DMS53 (cell line): Measurements from ENCODE around the gene SARM1.

Experiments
- DNase-seq: peaks from one replicate; lab custom pipeline; 2025; lab: John Stamatoyannopoulos, UW

SARM1 gene

GRCh38 chr17:28395968-28396367, 24.5 kb downstream of the SARM1 start:
- DNase-seq = no peak

GRCh38 chr17:28396635-28397239, 25.2 kb downstream of the SARM1 start:
- no peak for DNase-seq

- no peak for DNase-seq
These were observed 25.8 kb downstream of the SARM1 start for GRCh38 chr17:28397275-28397674.

GRCh38 chr17:28397687-28398279, 26.3 kb downstream of the SARM1 start:
- DNase-seq = no peak

- peak; percentile 34 for DNase-seq
These were observed 26.9 kb downstream of the SARM1 start for GRCh38 chr17:28398280-28398981.

GRCh38 chr17:28399808-28400207, 28.3 kb downstream of the SARM1 start:
- DNase-seq = no peak

GRCh38 chr17:28402224-28402630, 30.7 kb downstream of the SARM1 start:
- peak; percentile 76 for DNase-seq

GRCh38 chr17:28402844-28403243, 31.4 kb downstream of the SARM1 start:
- DNase-seq = no peak

GRCh38 chr17:28404007-28404406, 32.5 kb downstream of the SARM1 start:
- DNase-seq = no peak

GRCh38 chr17:28404461-28404811, 32.9 kb downstream of the SARM1 start:
- no peak for DNase-seq

GRCh38 chr17:28404812-28405570, 33.5 kb downstream of the SARM1 start:
- DNase-seq = peak; percentile 45

- peak; percentile 77 for DNase-seq
These were observed 34.4 kb downstream of the SARM1 start, which contains the start of gene SLC46A1 for GRCh38 chr17:28405632-28406472. Gene SLC46A1 (minus strand): TSS chr17:28406212. CDS start chr17:28406114, 98 bp downstream.

GRCh38 chr17:28406473-28406814, 35.0 kb downstream of the SARM1 start:
- peak; percentile 81 for DNase-seq

GRCh38 chr17:28407130-28407973, 35.9 kb downstream of the SARM1 start:
- no peak for DNase-seq

- no peak for DNase-seq
These were observed 36.4 kb downstream of the SARM1 start for GRCh38 chr17:28407974-28408306.

- no peak for DNase-seq
These were observed 40.6 kb downstream of the SARM1 start for GRCh38 chr17:28412099-28412498.

- no peak for DNase-seq
These were observed 42.3 kb downstream of the SARM1 start for GRCh38 chr17:28413804-28414203.

GRCh38 chr17:28415886-28416285, 44.4 kb downstream of the SARM1 start:
- DNase-seq = no peak

GRCh38 chr17:28416703-28417311, 45.3 kb downstream of the SARM1 start:
- DNase-seq = peak; percentile 83

- peak; percentile 87 for DNase-seq
These were observed 50.4 kb downstream of the SARM1 start for GRCh38 chr17:28421787-28422305.
